Measurements from ENCODE around the gene SIGLEC11. TPM values are rescaled to one million over a fixed set of nuclear protein-coding genes. Genes with fewer than 3 reads are reported as not detected.

SIGLEC11 gene
- total and polyA plus RNA-seq, 4 donors, result 0.49 to 8.9 (median 3.3) TPM

DNA sequence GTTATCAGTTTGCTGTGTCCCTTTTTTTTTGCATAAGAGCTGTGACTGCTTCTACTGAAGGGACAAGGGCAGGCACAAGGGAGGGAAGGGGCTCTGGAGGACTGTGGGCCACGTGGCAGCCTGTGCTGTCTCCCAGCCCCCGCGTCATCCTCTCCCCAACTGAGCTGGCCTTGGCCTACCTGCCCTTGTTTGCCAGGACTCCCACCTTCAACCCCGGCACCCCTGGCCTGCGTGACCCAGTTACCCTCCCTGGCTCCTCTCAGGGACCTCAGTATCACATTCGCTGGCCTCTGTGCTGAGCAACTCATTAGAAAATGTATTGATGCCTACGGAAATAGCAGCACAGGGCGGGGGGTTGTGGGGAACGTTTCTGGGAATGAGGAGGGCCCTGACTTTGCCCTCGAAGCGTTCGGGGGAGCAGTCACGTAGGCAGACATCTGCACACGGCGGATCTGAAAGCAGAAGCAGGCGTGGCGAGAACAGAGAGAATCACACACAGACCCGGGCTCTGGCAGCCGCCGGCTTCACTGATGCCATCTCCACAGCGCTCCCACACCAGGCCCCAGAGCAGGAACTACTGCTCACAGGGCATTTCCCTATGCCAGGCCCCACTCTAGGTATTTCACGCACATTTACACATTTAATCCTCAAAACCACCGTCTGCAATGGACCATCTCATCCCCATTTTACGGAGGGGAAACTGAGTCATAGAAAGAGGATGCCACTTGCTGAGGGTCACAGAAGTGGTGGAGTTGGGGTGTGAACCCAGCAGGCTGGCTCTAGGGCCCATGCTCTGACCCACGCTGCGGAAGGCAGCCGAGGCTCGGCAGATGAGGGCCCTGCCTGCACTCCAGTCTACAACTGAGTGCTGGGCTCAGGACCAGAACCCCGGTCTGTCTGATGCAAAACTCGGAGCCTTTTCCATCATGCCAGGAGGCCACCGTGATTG lies 37.6 kb downstream of the SIGLEC11 start:
- 39% methylated on average over 31 of the region's 31 CpGs for WGBS
- Histone ChIP-seq H3K4me1 (ENCODE audit: control insufficient read depth in 4 of 4, insufficient read depth in 4 of 4, low read length in 3 of 4) (peaks cover 13 to 51% (median 37%) of the 10 kb centered on the region in 4 donors), H3K27ac (ENCODE audit: low read depth in 1 of 2, low read length in 2 of 2) (peak overlapping the region; percentile 96), H3K9me3 (ENCODE audit: control insufficient read depth in 4 of 4, low read length in 3 of 4) (no peaks in the 10 kb centered on the region), H3K36me3 (ENCODE audit: control insufficient read depth in 4 of 4, insufficient read depth in 3 of 4, low read depth in 1 of 4, low read length in 3 of 4) (no peaks in the 10 kb centered on the region), H3K4me3 (ENCODE audit: low read depth in 1 of 3, low read length in 3 of 3) (peak overlapping the region; percentile 7 to 44 (median 12)), H3K27me3 (ENCODE audit: control insufficient read depth in 4 of 4, insufficient read depth in 4 of 4, low read length in 3 of 4) (no peaks in the 10 kb centered on the region), H3K9ac (ENCODE audit: low read depth in 1 of 2, low read length in 2 of 2) (peak overlapping the region; percentile 77 to 85)
- TF ChIP-seq ZBTB33 (IDR thresholded peaks at IDR 0.05) (peak; percentile 95), HNF4A (conservative IDR thresholded peaks at IDR 0.05) (peak; percentile 95 to 99), HNF4G (IDR thresholded peaks at IDR 0.05) (peak; percentile 99), MAX (IDR thresholded peaks at IDR 0.05) (peak; percentile 88), RAD21 (IDR thresholded peaks at IDR 0.05) (peak in 1 of 2 donors; percentile 40), TAF1 (conservative IDR thresholded peaks at IDR 0.05) (peak; percentile 87), NR2F2 (IDR thresholded peaks at IDR 0.05) (peak; percentile 99), SP1 (IDR thresholded peaks at IDR 0.05) (peak; percentile 99), GABPA (IDR thresholded peaks at IDR 0.05 in 1 of 2, conservative IDR thresholded peaks at IDR 0.05 in 1 of 2) (peak in 1 of 2 donors; percentile 8), RXRA (IDR thresholded peaks at IDR 0.05) (peak; percentile 99), JUND (IDR thresholded peaks at IDR 0.05) (peak; percentile 74 to 92), REST (IDR thresholded peaks at IDR 0.05) (peak; percentile 47), FOXA1 (IDR thresholded peaks at IDR 0.05) (peak; percentile 17), EGR1 (IDR thresholded peaks at IDR 0.05; ENCODE audit: low read depth in 2 of 2) (peak; percentile 32 to 50), YY1 (IDR thresholded peaks at IDR 0.05) (peak; percentile 83), FOXA2 (IDR thresholded peaks at IDR 0.05) (peak; percentile 56), CTCF (IDR thresholded peaks at IDR 0.05; ENCODE audit: low read depth, low read length, missing input control) (no peak)
- TF ChIP-seq, protein P1, sequence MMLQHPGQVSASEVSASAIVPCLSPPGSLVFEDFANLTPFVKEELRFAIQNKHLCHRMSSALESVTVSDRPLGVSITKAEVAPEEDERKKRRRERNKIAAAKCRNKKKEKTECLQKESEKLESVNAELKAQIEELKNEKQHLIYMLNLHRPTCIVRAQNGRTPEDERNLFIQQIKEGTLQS (IDR thresholded peaks at IDR 0.05), result peak; percentile 79
- peak; percentile 67 for DNase-seq (ENCODE audit: low spot score)

Measured in liver (tissue), 9 donors.